ENCODE data around the gene LRRFIP1. TPM values are rescaled to one million over a fixed set of nuclear protein-coding genes. Genes with fewer than 3 reads are reported as not detected.

The LRRFIP1 gene
- total RNA-seq, 1 donor, result 49.0 TPM

DNA sequence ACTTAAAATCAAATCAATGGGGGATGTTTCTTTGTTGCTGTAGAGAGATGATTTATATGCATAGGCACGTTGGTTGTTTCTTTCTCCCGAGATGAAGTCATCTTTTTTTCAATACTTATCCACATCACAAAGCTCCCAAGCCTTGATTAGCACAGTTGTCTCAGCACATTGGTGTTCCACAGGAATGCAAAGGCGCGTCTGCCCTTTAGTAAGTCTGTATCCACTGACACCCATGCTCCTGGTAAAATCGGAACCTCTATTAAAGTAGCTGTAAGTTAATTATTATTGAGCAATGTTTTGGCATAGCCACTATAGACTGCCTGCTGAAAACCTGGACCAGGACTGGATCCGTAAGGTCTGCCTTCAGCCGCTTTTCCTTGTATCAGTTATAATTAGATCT is 93.6 kb downstream of the LRRFIP1 start:
- DNase-seq (ENCODE audit: low read depth), result no peak
- TF ChIP-seq, protein P1, sequence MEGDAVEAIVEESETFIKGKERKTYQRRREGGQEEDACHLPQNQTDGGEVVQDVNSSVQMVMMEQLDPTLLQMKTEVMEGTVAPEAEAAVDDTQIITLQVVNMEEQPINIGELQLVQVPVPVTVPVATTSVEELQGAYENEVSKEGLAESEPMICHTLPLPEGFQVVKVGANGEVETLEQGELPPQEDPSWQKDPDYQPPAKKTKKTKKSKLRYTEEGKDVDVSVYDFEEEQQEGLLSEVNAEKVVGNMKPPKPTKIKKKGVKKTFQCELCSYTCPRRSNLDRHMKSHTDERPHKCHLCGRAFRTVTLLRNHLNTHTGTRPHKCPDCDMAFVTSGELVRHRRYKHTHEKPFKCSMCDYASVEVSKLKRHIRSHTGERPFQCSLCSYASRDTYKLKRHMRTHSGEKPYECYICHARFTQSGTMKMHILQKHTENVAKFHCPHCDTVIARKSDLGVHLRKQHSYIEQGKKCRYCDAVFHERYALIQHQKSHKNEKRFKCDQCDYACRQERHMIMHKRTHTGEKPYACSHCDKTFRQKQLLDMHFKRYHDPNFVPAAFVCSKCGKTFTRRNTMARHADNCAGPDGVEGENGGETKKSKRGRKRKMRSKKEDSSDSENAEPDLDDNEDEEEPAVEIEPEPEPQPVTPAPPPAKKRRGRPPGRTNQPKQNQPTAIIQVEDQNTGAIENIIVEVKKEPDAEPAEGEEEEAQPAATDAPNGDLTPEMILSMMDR (IDR thresholded peaks at IDR 0.05; ENCODE audit: insufficient read depth, low read length), result no peak
- H3K4me3 ChIP-seq (ENCODE audit: low read depth, low read length), result no peak overlapping the region

DNA sequence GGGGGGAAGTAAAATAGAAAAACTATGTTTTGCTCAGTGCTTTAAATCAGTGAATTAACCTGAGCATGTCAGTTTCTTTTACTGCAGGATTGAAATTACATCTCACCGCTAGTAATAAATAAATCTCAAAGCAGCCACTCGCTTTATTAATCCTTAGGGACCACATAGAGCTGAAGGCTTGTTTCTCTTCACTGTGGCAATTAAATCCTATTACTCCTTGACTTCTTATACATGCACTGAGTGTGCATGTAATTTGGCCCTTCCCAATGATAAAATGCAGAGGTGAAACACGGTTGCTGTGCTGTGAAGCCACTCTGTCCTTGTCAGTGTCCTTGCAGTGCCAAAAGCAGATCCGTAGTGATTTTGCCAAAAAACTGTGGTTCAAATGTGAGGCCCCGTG is 94.1 kb downstream of the LRRFIP1 start:
- no peak for DNase-seq (ENCODE audit: low read depth)
- TF ChIP-seq, protein P1 (IDR thresholded peaks at IDR 0.05; ENCODE audit: insufficient read depth, low read length), result no peak
- H3K4me3 ChIP-seq (ENCODE audit: low read depth, low read length), result no peak overlapping the region

DNA sequence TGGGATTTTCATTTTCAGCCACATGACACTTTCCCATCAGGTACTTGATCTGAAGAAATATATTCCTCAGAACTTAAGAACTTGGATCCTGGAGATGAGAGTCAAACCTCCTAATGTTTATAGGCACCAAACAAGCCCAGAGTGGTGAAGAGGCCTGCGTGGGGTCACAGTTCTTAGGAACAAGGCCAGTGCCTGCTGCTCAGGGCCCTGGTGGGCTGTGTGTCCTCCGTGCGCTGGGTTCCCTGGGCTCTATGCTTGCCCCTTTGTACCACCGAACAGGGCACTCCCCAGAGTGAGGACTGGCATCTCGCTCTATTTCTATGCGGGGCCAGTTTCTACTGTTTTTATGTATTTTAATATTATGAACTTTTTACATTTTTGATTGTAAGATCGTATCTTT is 95.2 kb downstream of the LRRFIP1 start:
- no peak overlapping the region for H3K4me3 ChIP-seq (ENCODE audit: low read depth, low read length)
- TF ChIP-seq, protein P1 (IDR thresholded peaks at IDR 0.05; ENCODE audit: insufficient read depth, low read length), result no peak
- no peak for DNase-seq (ENCODE audit: low read depth)

DNA sequence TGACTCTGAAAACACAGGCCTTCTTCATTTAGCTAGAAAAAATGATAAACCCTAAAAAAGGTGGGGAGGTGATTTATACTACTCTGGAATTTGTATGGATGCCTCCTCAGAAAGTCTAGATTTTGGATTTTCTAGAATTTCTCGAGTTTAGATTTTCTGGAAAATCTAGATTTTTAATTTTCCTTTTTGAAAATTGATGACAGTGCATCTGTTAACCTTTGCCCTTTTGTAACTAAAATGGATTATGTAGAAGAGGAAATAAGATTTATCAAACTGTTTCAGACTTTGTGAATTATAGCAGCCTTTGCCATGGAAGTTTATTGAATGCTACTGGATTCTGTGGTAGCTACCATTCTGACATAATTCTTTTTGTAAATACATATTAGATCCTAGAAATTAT is 95.6 kb downstream of the LRRFIP1 start:
- TF ChIP-seq, protein P1 (IDR thresholded peaks at IDR 0.05; ENCODE audit: insufficient read depth, low read length), result no peak
- H3K4me3 ChIP-seq (ENCODE audit: low read depth, low read length), result no peak overlapping the region
- no peak for DNase-seq (ENCODE audit: low read depth)

DNA sequence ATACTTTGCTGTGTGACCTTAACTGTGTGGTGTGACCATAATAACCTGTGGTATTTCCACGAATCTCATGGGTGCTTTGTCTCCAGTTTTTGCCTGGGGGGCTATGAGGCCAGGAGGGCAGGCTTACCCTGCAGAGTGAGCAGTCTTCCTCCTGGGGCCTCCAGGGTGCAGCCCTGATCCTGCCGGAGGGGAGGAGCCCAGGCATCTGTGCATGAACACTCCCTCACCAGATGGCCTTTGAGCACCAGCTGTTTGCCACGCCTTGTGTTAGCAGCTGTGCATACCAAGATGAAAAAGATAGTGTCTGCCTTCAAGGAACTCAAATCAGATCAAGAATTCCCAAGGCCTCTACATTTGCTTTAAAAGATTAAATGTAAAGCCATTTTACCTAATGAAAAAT is 96.2 kb downstream of the LRRFIP1 start:
- TF ChIP-seq, protein P1 (IDR thresholded peaks at IDR 0.05; ENCODE audit: insufficient read depth, low read length), result no peak
- no peak for DNase-seq (ENCODE audit: low read depth)
- H3K4me3 ChIP-seq (ENCODE audit: low read depth, low read length), result no peak overlapping the region

DNA sequence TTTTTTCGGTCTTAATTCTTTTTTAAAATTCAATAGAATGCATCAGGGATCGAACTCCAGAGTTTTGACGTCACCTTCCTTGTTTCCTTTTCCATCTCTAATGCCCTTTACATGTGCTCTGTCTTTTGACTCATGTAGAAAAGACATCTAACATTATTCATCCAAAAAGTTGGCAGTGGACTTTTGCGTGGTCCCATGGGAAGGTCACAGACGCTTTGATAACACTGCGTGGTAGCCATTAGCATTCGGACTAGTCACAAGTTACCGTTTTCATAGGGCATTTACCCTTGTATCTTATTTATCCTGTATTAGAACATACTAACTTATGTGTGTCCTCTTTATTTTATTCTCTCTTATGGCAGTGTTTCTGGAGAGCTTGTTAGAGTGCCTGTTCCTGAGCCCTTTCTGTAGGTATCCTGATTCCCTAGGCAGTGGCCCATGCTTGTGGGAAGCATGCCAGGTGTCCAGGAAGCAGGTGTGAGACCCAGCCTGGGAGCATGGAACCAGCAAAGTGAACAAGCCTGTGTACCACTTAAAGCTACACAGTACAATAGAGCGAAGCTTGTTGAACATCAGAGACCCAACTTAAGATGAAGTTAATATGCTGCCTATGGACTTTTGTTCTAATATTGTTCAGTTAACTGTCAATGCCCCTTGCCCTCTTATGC is 97.6 kb downstream of the LRRFIP1 start:
- no peak for DNase-seq (ENCODE audit: low read depth)
- TF ChIP-seq, protein P1 (IDR thresholded peaks at IDR 0.05; ENCODE audit: insufficient read depth, low read length), result no peak
- H3K4me3 ChIP-seq (ENCODE audit: low read depth, low read length), result no peak overlapping the region

DNA sequence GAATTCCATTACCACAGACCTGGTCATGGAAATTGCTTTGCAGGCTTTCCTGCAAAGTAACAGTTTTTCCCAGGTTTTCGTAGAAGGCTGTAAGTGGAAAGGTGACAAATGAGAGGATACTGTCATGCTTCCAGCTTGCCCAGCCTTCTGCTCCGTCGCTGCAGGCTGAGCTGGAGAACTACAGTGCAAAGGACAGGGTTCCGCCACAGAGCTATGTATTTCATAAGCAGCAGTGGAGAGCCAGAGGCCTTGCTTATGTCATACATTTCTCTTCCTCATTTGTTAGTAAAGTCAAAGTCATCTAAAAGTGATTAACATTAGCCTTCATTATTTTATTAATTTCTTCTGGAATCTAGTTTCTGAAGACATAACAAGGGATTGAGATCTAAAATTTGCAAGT is 98.3 kb downstream of the LRRFIP1 start:
- TF ChIP-seq, protein P1 (IDR thresholded peaks at IDR 0.05; ENCODE audit: insufficient read depth, low read length), result no peak
- no peak for DNase-seq (ENCODE audit: low read depth)
- no peak overlapping the region for H3K4me3 ChIP-seq (ENCODE audit: low read depth, low read length)

All from fibroblast of the aortic adventitia (primary cell).